ENCODE results near the gene TTYH3.

GRCh38 chr7:2640846-2641316 lies 9.1 kb downstream of the TTYH3 start:
- no peak for TF ChIP-seq CTCF (IDR thresholded peaks at IDR 0.05)
- TF ChIP-seq POLR2AphosphoS5 (IDR thresholded peaks at IDR 0.05), result no peak
- TF ChIP-seq POLR2A (IDR thresholded peaks at IDR 0.05), result no peak

Data from suprapubic skin (tissue), 4 donors.